ENCODE measurements around the gene TFAP2D.

DNA sequence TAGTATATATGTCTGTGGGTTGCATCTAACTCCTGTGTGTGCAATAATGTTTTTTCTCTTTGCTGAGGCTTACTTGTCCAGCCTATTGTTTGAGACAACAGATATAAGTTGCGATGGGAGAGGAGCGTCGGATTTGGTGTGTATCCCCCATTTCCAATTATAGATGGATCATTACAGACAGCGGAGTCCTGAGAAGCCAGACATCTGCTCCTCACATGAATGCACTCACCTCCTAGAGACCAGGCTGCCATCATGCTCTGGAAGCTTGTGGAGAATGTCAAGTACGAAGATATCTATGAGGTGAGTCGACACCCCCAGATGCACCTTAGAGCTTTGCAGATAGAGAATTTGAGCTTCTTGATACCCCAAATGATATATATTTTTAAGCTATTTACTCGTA lies 105.3 kb downstream of the TFAP2D start, which contains the start of gene TFAP2B:
- TF ChIP-seq, protein P1, sequence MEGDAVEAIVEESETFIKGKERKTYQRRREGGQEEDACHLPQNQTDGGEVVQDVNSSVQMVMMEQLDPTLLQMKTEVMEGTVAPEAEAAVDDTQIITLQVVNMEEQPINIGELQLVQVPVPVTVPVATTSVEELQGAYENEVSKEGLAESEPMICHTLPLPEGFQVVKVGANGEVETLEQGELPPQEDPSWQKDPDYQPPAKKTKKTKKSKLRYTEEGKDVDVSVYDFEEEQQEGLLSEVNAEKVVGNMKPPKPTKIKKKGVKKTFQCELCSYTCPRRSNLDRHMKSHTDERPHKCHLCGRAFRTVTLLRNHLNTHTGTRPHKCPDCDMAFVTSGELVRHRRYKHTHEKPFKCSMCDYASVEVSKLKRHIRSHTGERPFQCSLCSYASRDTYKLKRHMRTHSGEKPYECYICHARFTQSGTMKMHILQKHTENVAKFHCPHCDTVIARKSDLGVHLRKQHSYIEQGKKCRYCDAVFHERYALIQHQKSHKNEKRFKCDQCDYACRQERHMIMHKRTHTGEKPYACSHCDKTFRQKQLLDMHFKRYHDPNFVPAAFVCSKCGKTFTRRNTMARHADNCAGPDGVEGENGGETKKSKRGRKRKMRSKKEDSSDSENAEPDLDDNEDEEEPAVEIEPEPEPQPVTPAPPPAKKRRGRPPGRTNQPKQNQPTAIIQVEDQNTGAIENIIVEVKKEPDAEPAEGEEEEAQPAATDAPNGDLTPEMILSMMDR (IDR thresholded peaks at IDR 0.05; ENCODE audit: borderline replicate concordance, extremely low read depth, low read length, poor library complexity, severe bottlenecking): no peak
- no peak for TF ChIP-seq EZH2 (IDR thresholded peaks at IDR 0.05; ENCODE audit: borderline replicate concordance, low read depth, low read length, severe bottlenecking)

Data from DND-41 (cell line).